C4-2B (cell line): ENCODE measurements around the gene AK3.

Source experiments
- CTCF ChIP-seq: fragments of 450-650 bp; conservative IDR thresholded peaks from 2 replicates; pipeline ENCODE4 v1.5.1; 2017; ENCODE audit warnings: mild to moderate bottlenecking
- ZFX ChIP-seq: fragments of 450-650 bp; IDR thresholded peaks from 2 replicates; pipeline ENCODE4 v1.6.1; 2017

- TF ChIP-seq CTCF (no peak), ZFX (no peak)
Observed at GRCh38 chr9:4661165-4661564, 79.8 kb downstream of the AK3 start.
